ENCODE results near the gene TEX22. TPM values are rescaled to one million over a fixed set of nuclear protein-coding genes. Genes with fewer than 3 reads are reported as not detected.

TEX22 gene
- total RNA-seq, 1 donor, result 1.1 TPM

DNA sequence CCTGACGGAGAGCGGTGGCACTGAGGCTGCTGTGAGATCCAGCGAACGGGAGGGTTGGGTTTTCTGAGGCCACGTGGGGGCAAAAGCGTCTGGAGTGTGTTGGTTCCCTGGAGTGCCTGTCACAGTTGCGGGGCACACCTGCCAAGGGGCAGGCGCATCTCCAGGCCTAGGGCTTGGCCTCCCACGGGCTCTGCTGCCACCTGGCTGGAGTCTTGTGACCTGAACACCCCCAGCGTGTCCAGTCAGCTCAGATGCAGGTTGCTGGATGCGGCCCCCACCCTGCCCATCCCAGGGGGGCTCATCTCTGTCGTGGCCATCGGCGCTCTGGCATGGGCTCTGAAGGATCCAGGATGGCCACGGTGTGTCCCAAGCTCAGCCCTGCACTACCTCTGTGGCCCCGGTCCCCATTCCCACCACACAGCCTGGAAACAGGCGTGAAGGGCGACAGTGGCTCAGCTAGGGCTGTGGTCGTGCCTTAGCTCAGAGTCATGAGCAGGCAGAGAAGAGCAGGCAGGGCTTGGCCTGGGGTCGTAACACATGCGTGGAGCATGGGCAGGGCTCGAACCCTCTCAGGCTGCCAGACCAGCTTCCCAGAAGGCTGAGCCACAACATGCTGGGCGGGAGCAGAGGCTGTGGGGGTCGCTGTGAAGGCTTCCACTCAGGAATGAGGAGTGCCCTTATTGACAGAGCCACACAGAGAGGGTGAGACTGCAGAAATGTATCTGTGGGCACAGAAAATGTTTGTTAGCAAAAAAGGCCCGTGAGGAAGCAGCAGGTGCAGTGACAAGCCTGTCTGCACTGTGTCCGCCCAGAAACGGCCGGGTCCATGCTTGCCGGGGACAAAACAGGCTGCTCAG, 52.8 kb downstream of the TEX22 start:
- DNase-seq (ENCODE audit: low read depth in 2 of 3, low spot score in 2 of 3), result no peak

DNA sequence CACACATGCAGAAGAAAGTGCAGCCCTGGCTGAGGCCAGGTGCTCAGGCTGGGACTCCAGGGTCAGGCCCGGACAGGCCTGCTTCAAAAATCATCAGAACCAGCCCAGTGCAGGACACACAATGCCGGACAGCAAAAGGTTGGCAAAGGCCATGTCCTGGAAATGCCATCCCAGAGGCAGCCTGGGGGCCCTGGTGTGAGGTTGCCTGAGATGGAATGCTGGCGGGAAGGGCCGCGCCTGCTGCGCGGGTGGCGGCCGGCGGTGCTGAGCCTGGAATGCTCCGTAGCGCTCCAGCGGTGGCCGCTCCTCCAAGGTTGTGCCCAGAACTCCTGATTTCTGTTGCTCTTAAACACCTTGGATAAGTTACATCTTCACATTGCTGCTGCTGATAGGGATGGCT, 54.6 kb downstream of the TEX22 start:
- DNase-seq (ENCODE audit: low read depth in 2 of 3, low spot score in 2 of 3), result no peak

DNA sequence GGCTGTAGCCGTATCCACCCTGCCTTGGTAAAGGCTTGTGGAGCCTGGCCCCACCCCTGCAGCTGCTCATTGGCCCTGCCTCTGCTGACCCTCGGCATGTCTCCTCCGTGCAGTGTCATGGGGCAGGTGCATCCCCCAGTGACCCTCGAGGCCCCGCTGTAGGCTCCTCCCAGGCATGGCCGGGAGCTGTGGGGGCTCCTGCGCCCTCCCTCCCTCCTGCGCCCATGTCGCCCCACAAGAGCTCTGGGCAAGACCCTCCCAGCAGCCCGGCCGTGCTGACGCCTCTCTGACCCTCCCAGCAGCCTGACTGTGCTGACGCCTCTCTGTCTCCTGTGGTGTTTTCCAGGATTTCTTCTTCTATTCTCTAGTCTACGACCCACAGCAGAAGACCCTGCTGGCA, 55.5 kb downstream of the TEX22 start:
- no peak for DNase-seq (ENCODE audit: low read depth in 2 of 3, low spot score in 2 of 3)

DNA sequence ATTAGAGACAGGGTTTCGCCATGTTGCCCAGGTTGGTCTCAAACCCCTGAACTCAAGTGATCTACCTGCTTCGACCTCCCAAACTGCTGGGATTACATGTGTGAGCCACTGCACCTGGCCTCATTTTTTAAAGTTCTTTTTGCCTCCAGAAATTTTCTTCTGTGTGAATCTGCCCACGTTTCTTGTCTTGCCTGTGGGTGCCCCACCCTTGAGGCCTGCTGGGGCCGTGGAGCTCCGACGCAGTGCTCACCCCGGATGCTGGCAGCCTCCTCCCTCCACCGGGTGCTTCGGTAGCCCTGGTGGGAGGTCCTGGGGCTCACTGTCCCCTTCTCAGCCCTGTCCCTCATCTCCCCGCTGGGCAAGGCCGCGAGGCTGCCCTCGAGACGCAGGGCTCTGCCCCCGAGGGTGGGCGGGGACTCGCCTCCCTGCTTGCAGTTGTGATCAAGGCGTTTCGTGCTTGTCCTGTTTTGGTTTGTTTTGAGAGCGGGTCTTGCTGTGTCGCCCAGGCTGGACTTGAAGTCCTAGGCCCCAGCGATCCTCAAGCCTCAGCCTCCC, 56.8 kb downstream of the TEX22 start:
- no peak for DNase-seq (ENCODE audit: low read depth in 2 of 3, low spot score in 2 of 3)

DNA sequence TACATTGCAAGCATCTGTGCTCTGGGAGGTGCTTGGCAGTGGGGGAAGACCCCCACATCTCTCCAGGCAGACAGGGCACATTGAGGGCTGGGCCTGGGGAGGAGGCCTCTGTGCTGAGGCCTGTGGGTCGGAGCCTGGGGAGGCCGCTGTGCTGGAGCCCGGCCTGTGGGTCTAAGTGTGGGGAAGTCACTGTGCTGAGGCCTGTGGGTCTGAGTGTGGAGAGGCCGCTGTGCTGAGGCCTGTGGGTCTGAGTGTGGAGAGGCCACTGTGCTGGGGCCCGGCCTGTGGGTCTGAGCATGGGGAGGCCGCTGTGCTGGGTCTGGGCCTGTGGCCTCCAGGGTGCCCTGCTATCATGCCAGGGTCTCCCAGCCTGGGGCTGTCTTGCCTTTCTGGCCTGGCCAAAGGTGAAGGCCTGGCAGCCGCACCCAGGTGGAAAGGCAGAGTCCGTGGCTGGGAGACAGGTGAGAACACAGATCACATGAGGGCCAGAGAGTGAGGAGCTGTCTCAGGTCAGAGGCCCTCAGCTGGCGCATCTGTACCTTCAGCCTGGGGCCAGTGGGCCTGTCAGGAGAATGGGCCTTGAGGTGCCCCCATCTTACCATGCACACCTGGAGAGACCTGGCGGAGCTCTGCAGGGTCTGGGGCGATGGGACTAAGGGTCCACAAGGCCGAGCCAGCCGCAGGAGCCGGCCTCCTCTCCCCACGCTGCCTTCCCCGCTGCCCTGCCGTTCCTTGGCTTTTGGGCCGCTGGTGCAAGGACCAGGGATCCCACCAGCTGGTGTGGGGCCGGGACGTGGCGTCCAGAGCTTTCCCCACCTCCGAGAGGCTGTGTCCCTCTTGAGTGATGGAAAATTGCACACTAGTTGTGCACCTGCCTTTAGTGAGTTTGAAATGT, 57.7 kb downstream of the TEX22 start:
- DNase-seq (ENCODE audit: low read depth in 2 of 3, low spot score in 2 of 3), result no peak

DNA sequence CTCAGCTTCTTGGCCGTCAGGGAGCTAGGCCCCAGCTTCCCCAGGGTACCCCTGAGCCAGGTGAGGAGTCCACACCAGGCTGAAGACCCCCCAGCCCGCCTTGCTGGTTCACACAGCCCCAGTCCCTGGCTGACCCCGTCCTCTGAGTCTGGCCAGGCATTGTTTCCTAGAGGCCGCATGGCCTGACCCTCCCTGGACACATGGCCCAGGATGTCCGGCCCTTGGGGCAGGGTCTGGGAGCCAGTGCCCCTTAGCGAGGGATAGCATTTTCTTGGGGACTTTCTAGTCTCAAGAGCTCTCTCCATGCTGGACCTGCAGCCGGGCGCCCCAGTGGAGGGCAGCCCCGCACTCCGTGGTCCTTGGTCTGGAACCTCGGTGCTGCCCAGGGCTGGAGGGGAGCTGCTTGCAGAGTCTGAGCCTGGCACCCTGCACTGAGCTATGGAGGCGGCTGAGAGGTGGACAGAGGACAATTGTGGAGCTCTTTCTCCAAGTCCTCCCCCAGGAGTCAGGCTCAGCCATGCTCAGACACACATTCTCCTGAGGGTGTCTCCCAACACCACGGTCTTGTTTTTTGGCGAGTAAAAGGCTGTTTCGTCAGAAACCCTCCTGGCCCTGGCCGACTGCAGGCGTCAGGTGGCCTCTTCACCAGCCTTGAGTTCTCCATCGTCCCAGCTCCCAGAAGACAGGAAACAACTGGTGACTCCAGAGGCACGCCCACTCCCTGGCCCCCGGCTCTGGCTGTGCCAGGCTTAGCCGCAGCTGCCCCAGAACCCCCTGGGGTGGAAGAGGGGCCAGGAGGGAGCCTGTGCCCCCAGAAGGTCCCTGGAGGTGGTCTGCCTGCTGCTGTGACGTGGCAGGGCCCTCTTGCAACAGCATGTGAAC, 58.6 kb downstream of the TEX22 start:
- DNase-seq (ENCODE audit: low read depth in 2 of 3, low spot score in 2 of 3), result no peak

DNA sequence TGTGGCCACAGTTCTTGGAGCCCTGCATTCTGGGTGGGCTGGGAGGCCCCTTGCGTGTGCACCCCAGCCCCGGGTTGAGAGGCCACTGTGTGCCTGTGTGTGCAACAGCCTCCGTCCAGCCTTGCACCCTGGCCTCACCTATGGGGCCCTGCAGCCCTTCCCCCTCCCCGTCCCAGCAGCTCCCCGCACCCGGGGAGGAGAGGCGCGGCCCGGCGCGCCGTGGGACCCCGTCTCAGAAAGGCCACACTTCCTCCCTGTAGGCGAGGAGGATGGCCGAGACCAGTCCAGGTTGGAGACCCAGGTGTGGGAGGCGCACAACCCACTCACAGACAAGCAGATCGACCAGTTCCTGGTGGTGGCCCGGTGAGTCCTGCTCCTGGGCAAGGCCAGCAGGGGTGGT, 59.7 kb downstream of the TEX22 start:
- DNase-seq (ENCODE audit: low read depth in 2 of 3, low spot score in 2 of 3), result no peak

DNA sequence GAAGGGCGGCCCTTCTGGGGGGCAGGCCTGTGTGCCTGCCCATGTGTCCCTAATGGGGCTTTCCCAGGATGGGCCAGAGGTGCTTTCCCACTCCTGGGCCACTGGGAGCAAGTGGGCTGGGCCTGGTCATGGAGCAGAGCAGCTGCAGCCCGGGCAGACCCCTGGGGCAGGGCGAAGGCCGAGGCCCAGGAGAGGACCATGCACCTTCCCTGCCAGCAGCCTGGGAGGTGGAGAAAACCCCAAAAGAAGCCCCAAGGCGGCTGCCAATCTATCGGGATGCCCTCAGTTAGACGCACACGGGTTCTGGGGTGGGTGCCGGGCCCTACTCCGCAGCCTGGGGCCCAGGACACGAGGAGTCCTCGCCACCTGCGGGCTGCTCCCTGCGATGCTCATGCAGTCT, 60.2 kb downstream of the TEX22 start:
- DNase-seq (ENCODE audit: low read depth in 2 of 3, low spot score in 2 of 3), result no peak

DNA sequence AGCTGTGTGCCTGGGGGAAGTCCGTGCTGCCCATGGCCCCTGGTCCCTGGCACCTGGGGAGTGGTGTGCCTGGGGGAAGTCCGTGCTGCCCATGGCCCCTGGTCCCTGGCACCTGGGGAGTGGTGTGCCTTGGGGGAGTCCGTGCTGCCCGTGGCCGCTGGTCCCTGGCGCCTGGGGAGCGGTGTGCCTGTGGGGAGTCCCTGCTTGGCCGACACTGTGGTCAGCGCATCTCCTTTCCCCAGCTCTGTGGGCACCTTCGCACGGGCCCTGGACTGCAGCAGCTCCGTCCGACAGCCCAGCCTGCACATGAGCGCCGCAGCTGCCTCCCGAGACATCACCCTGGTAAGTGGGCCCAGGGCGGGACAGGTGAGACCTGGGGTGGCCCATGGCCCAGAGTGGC, 61.8 kb downstream of the TEX22 start:
- DNase-seq (ENCODE audit: low read depth in 2 of 3, low spot score in 2 of 3), result no peak

DNA sequence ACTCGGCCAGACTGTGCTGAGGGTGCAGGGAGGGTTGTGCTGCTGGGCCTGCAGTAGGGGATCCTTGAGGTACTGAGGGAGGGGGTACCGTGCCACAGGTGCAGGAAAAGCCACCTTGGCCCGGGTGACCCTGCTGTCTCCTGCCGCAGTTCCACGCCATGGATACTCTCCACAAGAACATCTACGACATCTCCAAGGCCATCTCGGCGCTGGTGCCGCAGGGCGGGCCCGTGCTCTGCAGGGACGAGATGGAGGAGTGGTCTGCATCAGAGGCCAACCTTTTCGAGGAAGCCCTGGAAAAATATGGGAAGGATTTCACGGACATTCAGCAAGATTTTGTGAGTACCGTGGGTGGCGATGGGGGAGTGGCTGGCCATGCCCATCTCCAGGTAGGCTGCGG, 62.3 kb downstream of the TEX22 start:
- no peak for DNase-seq (ENCODE audit: low read depth in 2 of 3, low spot score in 2 of 3)

DNA sequence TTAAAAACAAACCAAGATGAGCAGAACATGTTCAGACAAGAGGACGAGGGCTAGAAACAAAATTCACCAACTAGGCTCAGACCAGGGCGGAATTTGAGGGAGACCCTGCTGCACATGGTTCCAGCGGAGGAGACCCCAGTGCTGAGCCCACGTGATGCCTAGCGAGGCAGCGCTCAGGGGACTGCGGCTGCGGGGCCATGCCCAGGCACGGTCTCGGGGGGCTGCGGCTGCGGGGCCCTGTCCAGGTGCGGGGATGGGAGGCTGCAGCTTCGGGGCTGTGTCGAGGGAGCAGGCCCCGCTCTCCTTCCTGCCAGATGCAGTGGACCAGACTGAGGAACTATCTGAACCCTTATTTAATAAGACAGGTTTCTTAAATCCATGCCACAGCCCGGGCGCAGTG, 63.6 kb downstream of the TEX22 start:
- no peak for DNase-seq (ENCODE audit: low read depth in 2 of 3, low spot score in 2 of 3)

Other genes starting within 250 kb of the TEX22 start
- gene JAG2, start 229.8 kb upstream of the TEX22 start, total RNA-seq, result 1.1 TPM
- gene NUDT14, start 217.2 kb upstream of the TEX22 start, total RNA-seq, result 8.9 TPM
- 10.2 TPM for gene BTBD6, start 150.0 kb upstream of the TEX22 start, total RNA-seq
- 125 TPM for gene BRF1, start 97.5 kb upstream of the TEX22 start, total RNA-seq
- 104 TPM for gene PACS2, start 83.8 kb upstream of the TEX22 start, total RNA-seq
- gene MTA1, start 21.3 kb downstream of the TEX22 start, total RNA-seq, result 110 TPM
- gene CRIP2, start 76.3 kb downstream of the TEX22 start, total RNA-seq, result 43.9 TPM
- gene CRIP1, start 88.3 kb downstream of the TEX22 start, total RNA-seq, result 52.0 TPM
- gene TEDC1, start 92.7 kb downstream of the TEX22 start, total RNA-seq, result 29.1 TPM
- gene TMEM121, start 128.0 kb downstream of the TEX22 start, total RNA-seq, result 46.3 TPM